ENCODE results near the gene GRK2.

- TF ChIP-seq, protein P1, sequence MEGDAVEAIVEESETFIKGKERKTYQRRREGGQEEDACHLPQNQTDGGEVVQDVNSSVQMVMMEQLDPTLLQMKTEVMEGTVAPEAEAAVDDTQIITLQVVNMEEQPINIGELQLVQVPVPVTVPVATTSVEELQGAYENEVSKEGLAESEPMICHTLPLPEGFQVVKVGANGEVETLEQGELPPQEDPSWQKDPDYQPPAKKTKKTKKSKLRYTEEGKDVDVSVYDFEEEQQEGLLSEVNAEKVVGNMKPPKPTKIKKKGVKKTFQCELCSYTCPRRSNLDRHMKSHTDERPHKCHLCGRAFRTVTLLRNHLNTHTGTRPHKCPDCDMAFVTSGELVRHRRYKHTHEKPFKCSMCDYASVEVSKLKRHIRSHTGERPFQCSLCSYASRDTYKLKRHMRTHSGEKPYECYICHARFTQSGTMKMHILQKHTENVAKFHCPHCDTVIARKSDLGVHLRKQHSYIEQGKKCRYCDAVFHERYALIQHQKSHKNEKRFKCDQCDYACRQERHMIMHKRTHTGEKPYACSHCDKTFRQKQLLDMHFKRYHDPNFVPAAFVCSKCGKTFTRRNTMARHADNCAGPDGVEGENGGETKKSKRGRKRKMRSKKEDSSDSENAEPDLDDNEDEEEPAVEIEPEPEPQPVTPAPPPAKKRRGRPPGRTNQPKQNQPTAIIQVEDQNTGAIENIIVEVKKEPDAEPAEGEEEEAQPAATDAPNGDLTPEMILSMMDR (IDR thresholded peaks at IDR 0.05; ENCODE audit: low read depth, low read length), result peak; percentile 96
- no peak for TF ChIP-seq EZH2phosphoT487 (IDR thresholded peaks at IDR 0.05; ENCODE audit: low read depth)
Observed at GRCh38 chr11:67317205-67317887, 51.1 kb downstream of the GRK2 start.
